Brain microvascular endothelial cell (primary cell): ENCODE measurements around the gene ERG.

Experiments used
- DNase-seq: peaks from one replicate; pipeline ENCODE4 v3.0.0-alpha.2; 2020
- H3K27ac ChIP-seq: fragments of 250-450 bp; sonication (Bioruptor Pico); 2 replicates; pipeline ENCODE4 v1.5.1; 2020; ENCODE audit warnings: mild to moderate bottlenecking, moderate library complexity
- H3K27me3 ChIP-seq: fragments of 250-450 bp; sonication (Bioruptor Pico); replicated peaks from 2 replicates; pipeline ENCODE4 v1.5.1; 2020; ENCODE audit warnings: mild to moderate bottlenecking
- H3K36me3 ChIP-seq: fragments of 250-450 bp; sonication (Bioruptor Pico); replicated peaks from 2 replicates; pipeline ENCODE4 v1.5.1; 2020; ENCODE audit warnings: mild to moderate bottlenecking
- H3K4me3 ChIP-seq: 2 replicates; pipeline ENCODE4 v1.5.1; 2011; ENCODE audit warnings: low read depth, mild to moderate bottlenecking, control low read depth, low read length, moderate library complexity
- in situ Hi-C: cut with HindIII; loops from 2 replicates; pipeline ENCODE4 v1.10.0; 2017; ENCODE audit warnings: low sequenced_read_pairs, low pct_ligation_motif_present
- TF ChIP-seq, protein P1 (sequence below): IDR thresholded peaks from 2 replicates; pipeline ENCODE4 v1.5.1; 2011; ENCODE audit warnings: low read depth, mild to moderate bottlenecking, moderate library complexity, low read length, control low read depth, inconsistent platforms; ENCODE audit errors: missing control alignments

Gene ERG

DNA sequence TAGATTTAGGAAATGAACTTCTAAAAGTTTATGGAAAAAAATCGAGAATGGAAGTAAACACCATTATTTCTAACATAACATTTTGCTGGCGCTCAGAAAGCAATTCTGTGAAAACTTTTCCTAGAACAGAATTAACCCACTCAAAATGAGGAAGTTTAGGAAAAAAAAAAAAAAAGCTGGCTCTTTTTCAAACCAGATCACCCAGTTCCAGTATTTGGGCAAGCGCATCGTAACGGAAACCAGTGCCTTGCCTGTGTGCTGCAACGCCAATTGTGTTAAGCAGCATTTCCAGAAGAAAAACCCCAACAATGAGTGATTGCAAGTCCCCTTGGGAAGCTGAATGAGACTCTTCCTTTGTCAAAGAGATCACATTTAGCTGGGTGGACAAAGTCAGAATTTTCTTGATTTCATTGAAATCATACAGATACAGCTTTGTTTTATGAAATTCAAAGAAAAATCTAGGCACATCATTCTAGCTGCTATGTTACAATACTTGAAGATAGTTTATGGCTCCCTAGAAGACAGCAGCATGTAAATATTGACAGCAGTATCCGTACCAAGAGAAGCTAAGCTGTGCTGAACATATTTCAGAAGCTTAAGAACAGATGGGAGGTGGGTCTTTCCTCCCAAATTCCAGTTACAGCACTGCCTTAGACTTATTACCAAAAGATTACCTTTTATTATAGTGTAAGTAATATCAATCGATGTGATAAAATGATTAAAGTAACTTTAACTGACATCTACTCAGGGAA lies 113.4 kb downstream of the ERG start:
- in situ Hi-C loops = no loop called here
- H3K27ac ChIP-seq = no peak overlapping the region
- no peak overlapping the region for H3K4me3 ChIP-seq
- TF ChIP-seq, protein P1, sequence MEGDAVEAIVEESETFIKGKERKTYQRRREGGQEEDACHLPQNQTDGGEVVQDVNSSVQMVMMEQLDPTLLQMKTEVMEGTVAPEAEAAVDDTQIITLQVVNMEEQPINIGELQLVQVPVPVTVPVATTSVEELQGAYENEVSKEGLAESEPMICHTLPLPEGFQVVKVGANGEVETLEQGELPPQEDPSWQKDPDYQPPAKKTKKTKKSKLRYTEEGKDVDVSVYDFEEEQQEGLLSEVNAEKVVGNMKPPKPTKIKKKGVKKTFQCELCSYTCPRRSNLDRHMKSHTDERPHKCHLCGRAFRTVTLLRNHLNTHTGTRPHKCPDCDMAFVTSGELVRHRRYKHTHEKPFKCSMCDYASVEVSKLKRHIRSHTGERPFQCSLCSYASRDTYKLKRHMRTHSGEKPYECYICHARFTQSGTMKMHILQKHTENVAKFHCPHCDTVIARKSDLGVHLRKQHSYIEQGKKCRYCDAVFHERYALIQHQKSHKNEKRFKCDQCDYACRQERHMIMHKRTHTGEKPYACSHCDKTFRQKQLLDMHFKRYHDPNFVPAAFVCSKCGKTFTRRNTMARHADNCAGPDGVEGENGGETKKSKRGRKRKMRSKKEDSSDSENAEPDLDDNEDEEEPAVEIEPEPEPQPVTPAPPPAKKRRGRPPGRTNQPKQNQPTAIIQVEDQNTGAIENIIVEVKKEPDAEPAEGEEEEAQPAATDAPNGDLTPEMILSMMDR = no peak
- H3K36me3 ChIP-seq = no peaks in the 10 kb centered on the region
- no peak for DNase-seq
- H3K27me3 ChIP-seq = no peaks in the 10 kb centered on the region

DNA sequence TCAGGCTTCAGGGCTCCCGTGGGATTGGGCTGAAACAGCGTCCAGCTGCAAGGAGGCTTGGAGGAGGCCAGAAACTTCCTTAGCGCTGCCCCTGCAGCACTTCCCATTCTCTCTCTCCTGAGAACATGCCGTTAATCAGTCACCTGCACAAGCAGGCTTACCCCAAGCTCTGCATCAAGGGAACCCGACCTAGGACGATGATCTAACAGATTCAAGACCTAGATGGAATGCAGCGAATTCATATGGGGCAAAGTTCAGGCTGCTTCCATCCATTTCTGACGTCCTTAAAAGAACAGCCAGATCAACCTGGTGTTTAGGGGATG lies 114.1 kb downstream of the ERG start:
- in situ Hi-C loops = no loop called here
- H3K4me3 ChIP-seq = no peak overlapping the region
- TF ChIP-seq, protein P1 = no peak

DNA sequence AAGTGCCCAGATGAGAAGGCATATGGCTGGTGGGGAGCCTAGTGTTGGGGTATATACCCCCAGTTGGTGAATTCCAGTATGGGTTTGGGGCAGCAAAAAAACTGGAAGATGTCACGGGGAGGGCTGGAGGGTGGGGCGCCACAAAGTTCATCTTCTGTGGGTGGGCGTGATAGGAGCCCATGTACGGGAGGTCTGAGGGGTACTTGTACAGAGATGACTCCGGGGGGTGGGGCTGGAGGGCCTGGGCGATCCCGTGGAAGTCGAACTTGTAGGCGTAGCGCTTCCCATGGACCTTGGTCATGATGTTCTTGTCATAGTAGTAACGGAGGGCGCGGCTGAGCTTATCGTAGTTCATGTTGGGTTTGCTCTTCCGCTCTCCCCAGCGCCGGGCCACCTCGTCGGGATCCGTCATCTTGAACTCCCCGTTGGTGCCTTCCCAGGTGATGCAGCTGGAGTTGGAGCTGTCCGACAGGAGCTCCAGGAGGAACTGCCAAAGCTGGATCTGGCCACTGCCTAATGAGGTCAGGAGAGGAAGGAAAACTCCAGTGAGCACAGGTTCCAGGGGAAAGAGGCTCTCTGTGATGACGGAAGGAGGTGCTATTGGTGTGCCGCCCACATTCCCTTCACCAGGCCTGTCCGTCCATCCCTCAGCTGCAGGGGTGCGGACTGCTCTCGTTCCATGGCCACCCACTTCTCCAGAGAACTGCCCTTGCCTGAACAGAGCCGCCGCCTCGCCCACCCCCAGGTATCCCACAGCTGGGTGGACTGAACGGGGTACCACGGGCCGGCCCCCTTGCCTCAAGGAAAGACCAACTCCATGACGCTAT lies 114.7 kb downstream of the ERG start:
- Histone ChIP-seq H3K27me3 (no peaks in the 10 kb centered on the region), H3K36me3 (no peaks in the 10 kb centered on the region), H3K27ac (no peak overlapping the region), H3K4me3 (no peak overlapping the region)
- DNase-seq = no peak
- in situ Hi-C loops = no loop called here
- TF ChIP-seq, protein P1 = no peak

More for the DNA sequence above, 114.1 kb downstream of the ERG start:
- H3K27ac ChIP-seq = no peak overlapping the region
- DNase-seq = no peak
- no peaks in the 10 kb centered on the region for H3K36me3 ChIP-seq
- no peaks in the 10 kb centered on the region for H3K27me3 ChIP-seq

DNA sequence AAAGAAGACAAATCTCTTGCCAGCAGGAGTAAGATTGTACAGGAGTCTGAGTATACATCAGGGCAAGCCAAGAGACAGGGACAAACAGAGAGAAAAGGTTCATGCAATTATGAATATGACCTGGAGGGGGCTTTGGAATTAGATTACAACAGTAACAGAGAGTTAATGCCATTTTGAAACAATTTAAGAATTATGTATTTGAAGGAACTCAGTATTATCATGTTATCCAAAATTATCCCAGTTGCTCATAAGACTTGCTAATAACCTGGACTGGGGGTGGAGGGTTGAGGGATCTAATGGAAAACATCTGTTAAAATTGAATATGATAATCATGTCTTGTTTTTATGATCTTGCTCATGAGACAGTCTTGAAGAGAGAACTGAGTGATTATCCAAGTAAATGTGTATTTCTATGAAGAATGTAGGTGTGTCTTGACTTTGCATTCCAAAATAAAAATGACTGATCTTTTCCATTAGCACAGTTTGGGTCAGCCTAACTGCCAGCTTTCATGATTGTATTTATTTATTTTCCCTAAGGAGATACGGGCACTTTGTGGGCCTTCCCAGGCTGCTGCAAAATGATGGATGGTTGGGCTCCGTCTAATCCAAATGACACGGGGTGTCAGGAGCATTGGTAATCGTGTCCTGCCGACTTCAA lies 117.7 kb downstream of the ERG start:
- Histone ChIP-seq H3K36me3 (no peaks in the 10 kb centered on the region), H3K4me3 (no peak overlapping the region), H3K27ac (no peak overlapping the region), H3K27me3 (no peaks in the 10 kb centered on the region)
- peak; percentile 26 for DNase-seq
- in situ Hi-C loops = no loop called here
- TF ChIP-seq, protein P1 = peak; percentile 44

DNA sequence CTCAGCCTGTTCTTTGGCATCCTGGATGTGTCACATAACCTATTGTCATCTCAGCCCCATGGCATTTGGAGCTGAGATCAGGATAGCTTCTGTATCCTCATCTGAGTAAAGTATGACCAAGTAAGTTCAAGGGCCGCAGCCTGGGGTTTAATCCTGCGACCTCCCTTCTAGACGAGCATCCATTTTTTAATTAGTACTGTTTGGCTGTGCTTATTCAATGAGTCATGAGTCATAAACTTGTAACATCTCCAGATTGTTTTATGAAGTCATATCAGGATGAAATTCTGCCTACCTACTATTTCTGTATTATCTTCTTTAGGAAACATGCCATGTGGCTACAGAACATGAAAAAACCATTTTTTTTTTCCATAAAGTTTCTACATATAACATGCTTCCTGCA lies 119.1 kb downstream of the ERG start:
- H3K36me3 ChIP-seq = no peaks in the 10 kb centered on the region
- no peaks in the 10 kb centered on the region for H3K27me3 ChIP-seq
- no peak for DNase-seq
- in situ Hi-C loops = no loop called here
- no peak overlapping the region for H3K4me3 ChIP-seq
- TF ChIP-seq, protein P1 = no peak
- H3K27ac ChIP-seq = no peak overlapping the region
